ENCODE data around the gene SIGLEC6. TPM values are rescaled to one million over a fixed set of nuclear protein-coding genes. Genes with fewer than 3 reads are reported as not detected.

SIGLEC6 gene
- not detected in 2 replicates for total RNA-seq

DNA sequence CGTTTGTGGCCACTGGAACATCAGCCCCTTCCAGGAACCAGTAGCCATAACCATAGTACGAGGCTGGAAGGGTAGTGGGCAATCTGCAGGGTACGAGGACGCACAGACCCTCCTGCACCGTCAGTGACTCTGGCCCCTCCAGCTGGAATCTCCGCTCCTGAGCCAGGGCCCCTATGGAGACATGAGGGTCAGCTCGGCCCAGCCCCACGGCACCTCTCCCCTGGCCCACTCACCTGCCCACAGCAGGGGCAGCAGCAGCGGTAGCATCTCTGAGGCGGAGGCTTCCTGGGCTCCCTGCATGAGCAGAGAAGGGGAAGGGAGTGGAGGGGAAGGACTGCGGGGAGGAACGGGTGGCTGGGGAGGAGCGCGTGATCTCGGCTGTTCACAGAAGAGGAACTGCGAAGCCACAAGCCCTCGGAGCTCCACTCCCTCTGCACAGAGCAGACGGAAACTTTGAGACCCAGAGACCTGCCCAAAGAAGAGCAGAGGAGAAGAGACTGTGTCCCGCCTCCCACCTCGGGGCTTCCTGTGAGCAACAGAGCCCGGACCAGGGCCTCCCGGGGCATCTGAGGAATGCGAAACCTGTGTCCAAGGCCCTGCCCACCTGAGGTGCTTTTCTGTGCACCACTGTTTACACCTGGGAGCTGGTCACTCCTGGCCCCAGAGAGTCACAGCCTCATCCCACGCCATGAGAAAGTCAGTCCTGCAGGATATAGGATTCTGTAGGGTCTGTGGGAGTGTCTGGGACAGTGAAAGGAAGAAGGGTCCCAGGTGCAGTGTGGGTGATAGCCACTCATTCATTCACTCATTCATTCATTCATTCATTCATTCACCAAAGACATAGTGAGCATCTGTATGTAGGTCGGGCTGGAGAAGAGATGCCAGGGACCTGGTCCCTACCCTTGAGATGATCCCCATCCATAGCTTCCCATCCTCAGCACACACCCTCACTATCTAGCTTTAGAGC lies at the start of gene SIGLEC6:
Gene SIGLEC6 (minus strand): TSS at position 322 of the 967 bp plus-strand sequence. CDS start 22 bp downstream, at position 300.

DNA sequence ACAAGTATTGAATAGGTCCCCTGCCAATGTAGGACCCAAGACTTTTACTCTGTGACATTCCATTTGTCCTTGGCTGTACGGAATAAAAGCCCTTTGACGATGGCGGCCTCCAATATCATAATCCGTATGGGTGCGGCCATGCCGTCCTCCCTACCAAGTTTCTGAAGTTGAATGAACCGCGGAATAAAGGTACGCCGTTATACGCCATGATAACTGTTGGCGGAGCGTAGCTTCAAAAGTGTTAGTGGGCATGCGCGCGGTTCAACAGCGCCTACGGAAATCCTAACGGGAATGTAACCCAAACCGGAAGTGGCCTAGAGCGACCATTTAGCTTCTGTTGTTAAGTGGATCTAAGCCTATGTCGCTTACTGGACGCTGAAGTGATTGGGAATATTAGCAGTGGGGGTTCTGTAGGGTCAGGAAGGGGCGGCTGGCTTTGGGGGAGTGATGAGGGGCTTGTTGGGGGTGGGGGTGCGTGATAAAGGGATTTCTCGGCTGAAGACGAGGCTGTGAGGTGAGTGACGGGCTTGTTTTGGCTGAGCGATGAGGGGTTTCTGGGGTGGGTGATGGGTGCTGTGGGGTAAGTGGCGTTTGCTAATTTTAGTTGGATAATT lies 39.6 kb upstream of the SIGLEC6 start, which contains the start of gene ZNF175:
Gene ZNF175 (plus strand): TSS at position 322 of the 614 bp plus-strand sequence. CDS start 2,047 bp downstream, outside the sequence.

DNA sequence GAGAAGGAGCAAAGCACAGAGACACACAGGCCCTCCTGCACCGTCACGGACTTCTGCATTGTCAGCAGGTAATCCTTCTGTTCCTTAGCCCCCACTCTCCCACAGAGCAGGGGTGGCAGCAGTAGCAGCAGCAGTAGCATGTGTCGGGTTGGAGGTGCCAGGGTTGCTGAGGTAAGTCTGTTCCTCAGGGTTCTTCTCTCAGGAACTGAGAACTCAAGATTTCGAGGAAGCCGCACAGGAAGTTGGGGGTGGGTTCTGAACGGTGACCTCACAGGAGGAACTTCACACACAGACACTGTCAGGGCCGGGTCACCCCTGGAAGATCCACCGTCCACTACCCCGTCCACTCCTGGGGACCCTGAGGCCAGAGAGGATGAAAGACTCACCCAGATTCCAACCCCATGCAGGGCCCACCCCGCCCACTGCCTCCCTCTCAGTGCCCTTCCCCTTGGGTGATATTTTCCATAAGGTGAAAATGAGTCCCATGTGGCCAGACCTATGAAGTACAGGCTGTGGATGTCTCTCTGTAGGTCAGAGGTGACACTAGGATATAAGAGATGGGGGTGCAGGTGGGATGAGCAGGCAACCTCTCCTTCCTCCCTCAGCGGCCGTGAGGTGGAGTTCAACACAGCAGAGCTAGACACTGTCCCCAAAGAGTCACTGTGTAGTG lies 29.7 kb downstream of the SIGLEC6 start, which contains the start of gene SIGLEC12:
Gene SIGLEC12 (minus strand): TSS at position 207 of the 670 bp plus-strand sequence. CDS start 67 bp downstream, at position 140.

DNA sequence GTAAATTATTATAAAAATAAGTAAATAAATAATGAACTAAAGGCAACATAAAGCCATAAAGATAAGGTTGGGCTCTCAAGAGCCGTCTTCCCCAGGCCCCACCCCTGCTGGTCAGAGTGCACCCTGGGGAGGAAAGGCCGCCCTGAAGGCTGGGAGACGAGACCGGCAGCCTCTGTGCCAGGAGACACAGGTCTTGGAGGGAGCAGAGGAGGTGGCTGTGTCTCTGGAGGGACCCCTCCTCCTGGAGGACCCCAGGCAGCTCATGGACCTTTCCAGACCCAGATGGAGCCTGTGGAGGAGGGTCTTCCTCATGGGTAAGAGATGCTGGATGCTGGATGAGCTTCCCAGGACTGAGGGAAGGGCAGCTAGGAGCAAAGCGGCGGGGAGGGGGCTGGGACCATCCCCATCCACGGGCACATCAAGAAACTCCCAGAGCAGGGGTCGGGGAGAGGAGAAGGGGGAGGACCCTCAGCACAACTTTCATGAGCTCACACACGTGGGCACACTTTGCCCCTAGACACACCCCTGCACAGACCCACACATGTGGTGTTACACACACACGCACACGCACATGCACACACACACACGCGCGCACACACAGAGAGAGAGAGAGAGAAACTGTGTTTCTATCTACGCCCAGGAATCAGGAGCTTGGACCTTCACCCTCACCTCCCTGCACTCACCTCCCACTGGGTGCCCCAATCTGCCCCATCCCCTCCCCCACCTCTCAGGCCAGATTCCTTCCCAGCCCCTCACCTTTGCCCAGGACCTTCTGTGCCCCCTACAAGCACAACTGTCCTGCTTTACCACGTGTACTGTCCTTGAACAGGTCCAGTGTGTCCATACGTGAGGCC lies 52.9 kb downstream of the SIGLEC6 start, which contains the start of gene CEACAM18:
Gene CEACAM18 (plus strand): TSS at position 159 of the 854 bp plus-strand sequence.

Other genes with a start within 250 kb of the SIGLEC6 start
- gene IGLON5, start 220.0 kb downstream of the SIGLEC6 start, total RNA-seq = not detected in 2 replicates
- gene VSIG10L, start 189.5 kb downstream of the SIGLEC6 start, total RNA-seq = under 0.01 and 0.15 TPM in 2 replicates
- 86.7 and 119 TPM in 2 replicates for gene ETFB, start 165.3 kb downstream of the SIGLEC6 start, total RNA-seq
- gene CLDND2, start 162.7 kb downstream of the SIGLEC6 start, total RNA-seq = not detected in 2 replicates
- gene NKG7, start 159.0 kb downstream of the SIGLEC6 start, total RNA-seq = not detected in 2 replicates
- gene LIM2, start 143.7 kb downstream of the SIGLEC6 start, total RNA-seq = not detected in 2 replicates
- gene C19orf84, start 141.1 kb downstream of the SIGLEC6 start, total RNA-seq = not detected in 2 replicates
- not detected in 2 replicates for gene SIGLEC10, start 114.0 kb downstream of the SIGLEC6 start, total RNA-seq
- gene SIGLEC8, start 73.2 kb downstream of the SIGLEC6 start, total RNA-seq = not detected in 2 replicates
- gene CEACAM18, start 53.1 kb downstream of the SIGLEC6 start, total RNA-seq = not detected in 2 replicates
- not detected in 2 replicates for gene SIGLEC12, start 29.9 kb downstream of the SIGLEC6 start, total RNA-seq
- 2.9 and 6.1 TPM in 2 replicates for gene ZNF175, start 39.6 kb upstream of the SIGLEC6 start, total RNA-seq
- gene SIGLEC5, start 98.7 kb upstream of the SIGLEC6 start, total RNA-seq = not detected in 2 replicates
- not detected in 2 replicates for gene SIGLEC14, start 115.2 kb upstream of the SIGLEC6 start, total RNA-seq
- 5.2 and 9.4 TPM in 2 replicates for gene SPACA6, start 161.7 kb upstream of the SIGLEC6 start, total RNA-seq
- gene HAS1, start 192.3 kb upstream of the SIGLEC6 start, total RNA-seq = under 0.01 and 0.15 TPM in 2 replicates
- not detected in 2 replicates for gene FPR1, start 220.2 kb upstream of the SIGLEC6 start, total RNA-seq
- gene FPR2, start 229.5 kb upstream of the SIGLEC6 start, total RNA-seq = not detected in 2 replicates

Measured in epithelial cell of umbilical artery (primary cell).